ENCODE data around the gene METAP1. TPM values are rescaled to one million over a fixed set of nuclear protein-coding genes. Genes with fewer than 3 reads are reported as not detected.

Gene METAP1
- total RNA-seq, 1 experiment from 2014 or later, result 60.5 TPM

DNA sequence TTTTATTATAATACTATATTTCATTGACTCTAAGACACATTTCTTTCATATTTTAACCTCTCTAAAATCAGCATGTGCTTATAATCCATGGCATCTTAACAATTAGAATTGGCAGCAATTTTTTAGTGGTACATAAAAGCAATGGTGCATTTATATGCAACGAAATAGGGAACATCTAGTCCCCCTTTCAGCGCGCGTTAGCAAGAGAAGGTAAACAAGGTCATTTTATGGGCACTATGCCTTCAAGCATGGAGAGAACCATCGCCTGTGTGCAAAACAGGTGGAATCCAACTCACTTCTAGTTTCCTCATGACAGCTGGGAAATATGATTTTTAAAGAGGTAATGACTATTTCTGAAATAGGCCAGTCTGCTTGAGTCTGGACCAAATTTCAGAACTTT is 86.7 kb downstream of the METAP1 start:
- CTCF ChIA-PET, result no interaction called here
- H3K9me3 Mint-ChIP-seq (ENCODE audit: low read depth, unreplicated experiment), result no peaks in the 10 kb centered on the region
- no peaks in the 10 kb centered on the region for H3K27me3 Mint-ChIP-seq (ENCODE audit: unreplicated experiment)
- no TSS peak for BruUV-seq (replicated peaks)
- intact Hi-C loops (cut with micrococcal nuclease; ENCODE audit: unreplicated experiment), result no loop called here
- DNase-seq, result no peak
- H3K4me1 Mint-ChIP-seq (ENCODE audit: low read depth, unreplicated experiment), result no peaks in the 10 kb centered on the region
- peaks cover 43% of the 10 kb centered on the region for H3K36me3 Mint-ChIP-seq (ENCODE audit: insufficient read depth, unreplicated experiment)
- no peak overlapping the region for H3K4me3 Mint-ChIP-seq (ENCODE audit: low read depth, unreplicated experiment)
- TF ChIP-seq, protein P1, sequence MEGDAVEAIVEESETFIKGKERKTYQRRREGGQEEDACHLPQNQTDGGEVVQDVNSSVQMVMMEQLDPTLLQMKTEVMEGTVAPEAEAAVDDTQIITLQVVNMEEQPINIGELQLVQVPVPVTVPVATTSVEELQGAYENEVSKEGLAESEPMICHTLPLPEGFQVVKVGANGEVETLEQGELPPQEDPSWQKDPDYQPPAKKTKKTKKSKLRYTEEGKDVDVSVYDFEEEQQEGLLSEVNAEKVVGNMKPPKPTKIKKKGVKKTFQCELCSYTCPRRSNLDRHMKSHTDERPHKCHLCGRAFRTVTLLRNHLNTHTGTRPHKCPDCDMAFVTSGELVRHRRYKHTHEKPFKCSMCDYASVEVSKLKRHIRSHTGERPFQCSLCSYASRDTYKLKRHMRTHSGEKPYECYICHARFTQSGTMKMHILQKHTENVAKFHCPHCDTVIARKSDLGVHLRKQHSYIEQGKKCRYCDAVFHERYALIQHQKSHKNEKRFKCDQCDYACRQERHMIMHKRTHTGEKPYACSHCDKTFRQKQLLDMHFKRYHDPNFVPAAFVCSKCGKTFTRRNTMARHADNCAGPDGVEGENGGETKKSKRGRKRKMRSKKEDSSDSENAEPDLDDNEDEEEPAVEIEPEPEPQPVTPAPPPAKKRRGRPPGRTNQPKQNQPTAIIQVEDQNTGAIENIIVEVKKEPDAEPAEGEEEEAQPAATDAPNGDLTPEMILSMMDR (IDR thresholded peaks at IDR 0.05; ENCODE audit: unreplicated experiment), result no peak
- no peak overlapping the region for H3K27ac Mint-ChIP-seq (ENCODE audit: unreplicated experiment)

DNA sequence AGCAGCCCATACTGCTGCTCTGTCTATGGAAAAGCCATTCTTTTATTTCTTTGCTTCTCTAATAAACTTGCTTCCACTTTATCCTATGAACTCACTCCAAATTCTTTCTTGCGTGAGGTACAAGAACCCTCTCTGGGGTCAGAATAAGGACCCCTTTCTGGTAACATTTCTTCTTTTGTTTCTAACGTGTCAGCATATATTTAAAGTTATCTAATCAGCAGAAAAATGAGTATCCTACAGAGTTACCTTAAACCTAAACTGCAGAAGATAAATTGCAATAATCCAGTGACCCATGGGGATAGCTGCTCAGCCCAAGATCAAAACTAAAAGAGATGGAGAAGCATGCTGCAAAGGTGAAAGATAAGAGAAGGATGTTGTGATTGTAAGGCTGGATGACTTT is 89.1 kb downstream of the METAP1 start:
- Mint-ChIP-seq H3K36me3 (ENCODE audit: insufficient read depth, unreplicated experiment) (peaks cover 59% of the 10 kb centered on the region), H3K27ac (ENCODE audit: unreplicated experiment) (no peak overlapping the region), H3K4me1 (ENCODE audit: low read depth, unreplicated experiment) (peaks cover 9% of the 10 kb centered on the region), H3K4me3 (ENCODE audit: low read depth, unreplicated experiment) (no peak overlapping the region), H3K27me3 (ENCODE audit: unreplicated experiment) (no peaks in the 10 kb centered on the region), H3K9me3 (ENCODE audit: low read depth, unreplicated experiment) (no peaks in the 10 kb centered on the region)
- no TSS peak for BruUV-seq (replicated peaks)
- DNase-seq, result no peak
- intact Hi-C loops (cut with micrococcal nuclease; ENCODE audit: unreplicated experiment), result no loop called here
- CTCF ChIA-PET, result no interaction called here
- TF ChIP-seq, protein P1 (IDR thresholded peaks at IDR 0.05; ENCODE audit: unreplicated experiment), result no peak

DNA sequence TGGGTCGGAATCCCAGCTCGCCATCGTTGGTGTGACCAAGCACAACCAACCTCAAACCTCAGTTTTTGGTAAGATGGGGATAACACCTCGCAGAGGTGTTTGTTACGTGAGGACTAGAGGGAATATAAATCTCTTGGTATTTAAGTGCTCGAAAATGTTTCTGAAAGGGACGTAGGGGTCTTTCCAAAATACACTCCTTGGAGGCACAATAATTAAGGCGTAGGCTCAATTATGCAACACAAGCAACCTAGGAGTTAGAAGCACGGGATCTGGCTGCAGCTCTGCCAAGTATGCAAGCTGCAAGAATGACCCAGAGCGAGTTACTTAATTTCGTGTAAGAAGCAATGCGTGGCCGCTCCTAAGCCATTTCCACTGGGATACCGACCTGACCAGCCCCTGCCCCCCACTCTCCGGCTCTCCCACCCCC is 92.5 kb downstream of the METAP1 start:
- H3K4me1 Mint-ChIP-seq (ENCODE audit: low read depth, unreplicated experiment), result peaks cover 21% of the 10 kb centered on the region
- CTCF ChIA-PET, result interaction anchor here (1.0 to 1.8 kb wide), 3 partner anchors 93 to 376 kb away, joined by 6 to 7 read pairs (median 6); partner anchors contain the start of genes EIF4E and METAP1
- H3K9me3 Mint-ChIP-seq (ENCODE audit: low read depth, unreplicated experiment), result no peaks in the 10 kb centered on the region
- DNase-seq, result peak; percentile 13
- BruUV-seq (replicated peaks), result TSS peak; percentile 58
- H3K27ac Mint-ChIP-seq (ENCODE audit: unreplicated experiment), result peak overlapping the region; percentile 84
- peaks cover 48% of the 10 kb centered on the region for H3K36me3 Mint-ChIP-seq (ENCODE audit: insufficient read depth, unreplicated experiment)
- H3K4me3 Mint-ChIP-seq (ENCODE audit: low read depth, unreplicated experiment), result peak overlapping the region; percentile 98
- intact Hi-C loops (cut with micrococcal nuclease; ENCODE audit: unreplicated experiment), result no loop called here
- TF ChIP-seq, protein P1 (IDR thresholded peaks at IDR 0.05; ENCODE audit: unreplicated experiment), result no peak
- no peaks in the 10 kb centered on the region for H3K27me3 Mint-ChIP-seq (ENCODE audit: unreplicated experiment)

DNA sequence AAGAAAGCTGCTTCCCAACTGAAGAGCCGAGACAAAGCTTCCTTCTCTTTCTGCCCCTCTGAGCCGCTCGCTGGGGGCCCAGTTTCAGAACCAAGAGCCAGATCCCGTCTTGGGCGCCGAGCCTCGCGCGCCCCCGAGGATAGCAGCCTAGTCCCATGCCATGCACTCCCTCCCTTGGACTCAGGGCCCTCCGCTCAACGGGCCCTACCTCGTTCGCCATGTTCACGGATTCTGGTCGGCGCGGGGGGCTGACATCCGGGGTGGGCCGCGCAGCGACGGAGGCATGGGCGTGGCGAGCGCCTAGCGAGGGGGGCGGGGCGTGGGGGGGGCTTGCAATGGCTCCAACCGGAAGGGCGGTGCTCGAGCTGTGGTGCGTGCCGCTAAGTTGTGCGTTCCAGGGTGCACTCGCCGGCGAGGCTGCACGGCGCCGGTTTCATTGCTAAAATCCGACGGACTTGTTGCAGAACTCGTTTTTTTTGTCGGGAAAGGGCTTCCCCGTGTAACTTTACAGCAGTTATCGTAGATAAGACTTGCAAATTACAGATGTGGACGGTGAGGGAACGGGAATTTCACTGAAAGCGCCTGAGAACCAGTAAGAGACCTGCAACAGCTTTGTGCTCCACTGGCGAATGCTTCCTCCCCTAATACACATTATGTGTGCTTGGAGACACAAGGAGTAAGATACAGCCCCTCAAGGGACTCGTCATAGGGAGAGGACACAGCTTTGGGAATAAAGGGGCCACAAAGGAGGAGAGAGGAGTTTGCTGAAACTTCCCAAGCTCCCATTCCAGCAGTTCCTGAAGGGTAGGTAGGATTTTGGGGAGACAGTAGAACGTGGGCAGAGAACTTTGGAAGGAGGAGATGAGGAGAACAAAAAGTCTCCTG is 93.2 kb downstream of the METAP1 start, which contains the start of gene ADH5:
ADH5 (minus strand) TSS at position 308 of the 885 bp plus-strand sequence; CDS start at position 220, 88 bp downstream.
- CTCF ChIA-PET, result interaction anchor here (1.0 to 1.8 kb wide), 3 partner anchors 94 to 375 kb away, joined by 6 to 7 read pairs (median 6); partner anchors contain the start of genes EIF4E and METAP1
- TF ChIP-seq, protein P1 (IDR thresholded peaks at IDR 0.05; ENCODE audit: unreplicated experiment), result no peak
- Mint-ChIP-seq H3K4me1 (ENCODE audit: low read depth, unreplicated experiment) (peaks cover 21% of the 10 kb centered on the region), H3K36me3 (ENCODE audit: insufficient read depth, unreplicated experiment) (peaks cover 46% of the 10 kb centered on the region), H3K4me3 (ENCODE audit: low read depth, unreplicated experiment) (peak within 1 kb of the TSS; percentile 98), H3K27me3 (ENCODE audit: unreplicated experiment) (no peaks in the 10 kb centered on the region), H3K9me3 (ENCODE audit: low read depth, unreplicated experiment) (no peaks in the 10 kb centered on the region), H3K27ac (ENCODE audit: unreplicated experiment) (peak within 1 kb of the TSS; percentile 84)
- intact Hi-C loops (cut with micrococcal nuclease; ENCODE audit: unreplicated experiment), result no loop called here
- peak; percentile 73 for DNase-seq
- BruUV-seq (replicated peaks), result TSS peak; percentile 93
